B cell (primary cell): ENCODE measurements around the gene PLAAT4. TPM values are rescaled to one million over a fixed set of nuclear protein-coding genes. Genes with fewer than 3 reads are reported as not detected.

Experiments used
- ATAC-seq: fragments of 200-7000 bp; cut with Tn5 transposase; one replicate; pipeline ENCODE4 v1.10.0; 2021; ENCODE audit warnings: low read depth, mild to moderate bottlenecking, moderate number of reproducible peaks, moderate library complexity
- CTCF ChIA-PET: fragments of 350-600 bp; sonication (Branson Sonifier 250); formaldehyde crosslinking; loops from one replicate; lab custom pipeline; 2021; ENCODE audit warnings: antibody characterized with exemption, inconsistent platforms; lab: Charles Lee
- POLR2A ChIA-PET: fragments of 350-600 bp; sonication (Branson Sonifier 250); formaldehyde crosslinking; loops from one replicate; lab custom pipeline; 2021; ENCODE audit warnings: antibody characterized with exemption; lab: Charles Lee
- DNase-seq: peaks from one replicate; pipeline ENCODE4 v3.0.0; 2013
- H2AFZ ChIP-seq: 2 replicates; pipeline ENCODE4 v1.6.1; 2012; ENCODE audit warnings: mild to moderate bottlenecking, low read depth, low read length; ENCODE audit not compliant: insufficient read depth, poor library complexity, severe bottlenecking
- H3K27ac ChIP-seq, 2 donors: 1 replicate in 1 of 2; 2 replicates in 1 of 2; pipeline ENCODE4 v1.5.1; 2012 to 2013; ENCODE audit warnings: low read length in 2 of 2, mild to moderate bottlenecking in 2 of 2, moderate library complexity in 1 of 2
- H3K27me3 ChIP-seq, 4 experiments: fragments of 200-600 bp in 1 of 4; sonication (generic) in 1 of 4; replicated peaks in 1 of 4; 1 replicate in 2 of 4; 2 replicates in 2 of 4; pipeline versions ENCODE4 v1.6.1 to v1.7.0; 2013 to 2016; ENCODE audit warnings: low read length in 3 of 4, mild to moderate bottlenecking in 2 of 4, mixed read lengths in 1 of 4, moderate library complexity in 1 of 4; ENCODE audit not compliant: insufficient read depth in 4 of 4, control insufficient read depth in 3 of 4; ENCODE audit errors: control extremely low read depth in 1 of 4
- H3K36me3 ChIP-seq, 2 experiments: replicated peaks in 1 of 2; 1 replicate in 1 of 2; 2 replicates in 1 of 2; pipeline versions ENCODE4 v1.6.1 to v1.7.1; 2013; ENCODE audit warnings: low read length in 1 of 2; ENCODE audit not compliant: insufficient read depth in 2 of 2, control insufficient read depth in 1 of 2; ENCODE audit errors: control extremely low read depth in 1 of 2, extremely low read depth in 1 of 2
- H3K4me1 ChIP-seq, 2 donors: fragments of 200-600 bp in 1 of 2; sonication (generic) in 1 of 2; 1 replicate in 1 of 2; 2 replicates in 1 of 2; pipeline versions ENCODE4 v1.5.1 to v1.6.1; 2013 to 2017; ENCODE audit warnings: low read length in 2 of 2; ENCODE audit not compliant: control insufficient read depth in 2 of 2, insufficient read depth in 2 of 2
- H3K4me2 ChIP-seq: replicated peaks from 2 replicates; pipeline ENCODE3; 2012; ENCODE audit warnings: mild to moderate bottlenecking, low read depth, low read length; ENCODE audit not compliant: poor library complexity, severe bottlenecking
- H3K4me3 ChIP-seq, 5 experiments: fragments of 200-600 bp in 1 of 5; sonication (generic) in 1 of 5; 1 replicate in 3 of 5; 2 replicates in 2 of 5; pipeline versions ENCODE4 v1.5.1 to v1.7.0; 2011 to 2016; ENCODE audit warnings: low read length in 4 of 5, mild to moderate bottlenecking in 4 of 5, low read depth in 2 of 5, control low read depth in 1 of 5, moderate library complexity in 1 of 5; ENCODE audit not compliant: insufficient read depth in 1 of 5; ENCODE audit errors: control extremely low read depth in 1 of 5, extremely low read depth in 1 of 5
- H3K79me2 ChIP-seq: fragments of 200-600 bp; sonication (generic); one replicate; pipeline ENCODE4 v1.6.0; 2016; ENCODE audit warnings: low read length; ENCODE audit not compliant: control insufficient read depth, insufficient read depth
- H3K9ac ChIP-seq: fragments of 200-600 bp; sonication (generic); 2 replicates; pipeline ENCODE4 v1.6.1; 2017; ENCODE audit warnings: mild to moderate bottlenecking, low read length, moderate library complexity
- H3K9me3 ChIP-seq, 3 donors: one replicate each; pipeline versions ENCODE4 v1.6.1 to v1.7.1; 2013; ENCODE audit warnings: low read length in 2 of 3; ENCODE audit not compliant: control insufficient read depth in 2 of 3, insufficient read depth in 1 of 3; ENCODE audit errors: control extremely low read depth in 1 of 3
- H4K20me1 ChIP-seq: 2 replicates; pipeline ENCODE4 v1.6.0; 2012; ENCODE audit warnings: mild to moderate bottlenecking, low read length; ENCODE audit not compliant: insufficient read depth, control insufficient read depth, poor library complexity, severe bottlenecking
- H3K27ac Mint-ChIP-seq: one replicate; pipeline ENCODE4 v1.8.0; 2021; ENCODE audit warnings: mixed read lengths
- H3K27me3 Mint-ChIP-seq: one replicate; pipeline ENCODE4 v1.8.0; 2021; ENCODE audit warnings: mixed read lengths
- H3K4me1 Mint-ChIP-seq: one replicate; pipeline ENCODE4 v1.8.0; 2021; ENCODE audit warnings: mixed read lengths
- H3K4me3 Mint-ChIP-seq: one replicate; pipeline ENCODE4 v1.8.0; 2021; ENCODE audit warnings: mixed read lengths
- H3K9me3 Mint-ChIP-seq: one replicate; pipeline ENCODE4 v1.8.0; 2022; ENCODE audit warnings: mixed read lengths; ENCODE audit not compliant: insufficient read depth
- EZH2 ChIP-seq: IDR thresholded peaks from 2 replicates; pipeline ENCODE4 v1.6.1; 2012; ENCODE audit warnings: borderline replicate concordance, low read depth, mild to moderate bottlenecking, moderate library complexity, low read length; ENCODE audit not compliant: insufficient read depth, poor library complexity, severe bottlenecking
- WGBS: methylation state at CpG from one replicate; pipeline ENCODE4 v1.1.5; 2013; ENCODE audit warnings: missing lambda C conversion rate; ENCODE audit not compliant: insufficient coverage; 5-methylcytosine and 5-hydroxymethylcytosine counted together
- intact Hi-C: fragments of 100-400 bp; cut with micrococcal nuclease; formaldehyde crosslinking; loops from one replicate; pipeline ENCODE4 v1.10.0; 2022
- polyA plus RNA-seq: library from polyadenylated mRNA; depleted of rRNA; stranded (reverse); fragments of >200 nt; gene quantifications from 2 replicates; pipeline ENCODE4 v1.2.3, GENCODE V29; 2012
- total RNA-seq, 2 donors: library from RNA; stranded (reverse); fragments of 120-200 nt in 1 of 2; gene quantifications; 1 replicate in 1 of 2; 2 replicates in 1 of 2; pipeline versions ENCODE4 v1.2.3 to v1.2.4, GENCODE V29; 2013 to 2022
- TF ChIP-seq, protein P1 (sequence below): fragments of 200-600 bp; IDR thresholded peaks from one replicate; pipeline ENCODE4 v1.8.0; 2022; ENCODE audit warnings: antibody characterized with exemption, mild to moderate bottlenecking

PLAAT4 gene
- total and polyA plus RNA-seq, 2 donors (not counting 1 experiment from before 2014, with no cell fraction given) = 13.1 to 35.0 TPM

- Histone ChIP-seq H3K9me3 (peaks cover 0 to 2% (median 0%) of the 10 kb centered on the region in 3 donors), H3K36me3 (no peaks in the 10 kb centered on the region), H3K27me3 (peaks cover 0 to 28% (median 20%) of the 10 kb centered on the region in 4 experiments), H3K4me3 (peak overlapping the region in 1 of 5 experiments; percentile 6), H3K4me1 (peaks cover 0 to 7% of the 10 kb centered on the region in 2 donors), H3K4me2 (peak overlapping the region; percentile 35), H3K9ac (no peak overlapping the region), H4K20me1 (no peaks in the 10 kb centered on the region), H3K79me2 (no peaks in the 10 kb centered on the region), H2AFZ (peak overlapping the region; percentile 22), H3K27ac (no peak overlapping the region)
- ATAC-seq (no peak), DNase-seq (no peak)
- Mint-ChIP-seq H3K4me1 (peaks cover 11% of the 10 kb centered on the region), H3K9me3 (peaks cover 2% of the 10 kb centered on the region), H3K27me3 (peaks cover 62% of the 10 kb centered on the region), H3K4me3 (no peak overlapping the region), H3K27ac (no peak overlapping the region)
- ChIA-PET POLR2A (no interaction called here), CTCF (interaction anchor here (1.1 to 3.7 kb wide), 2 partner anchors 10 to 13 kb away, joined by 3 to 25 read pairs; no protein-coding TSS in a partner anchor)
- intact Hi-C loops = no loop called here
- TF ChIP-seq EZH2 = no peak
- TF ChIP-seq, protein P1, sequence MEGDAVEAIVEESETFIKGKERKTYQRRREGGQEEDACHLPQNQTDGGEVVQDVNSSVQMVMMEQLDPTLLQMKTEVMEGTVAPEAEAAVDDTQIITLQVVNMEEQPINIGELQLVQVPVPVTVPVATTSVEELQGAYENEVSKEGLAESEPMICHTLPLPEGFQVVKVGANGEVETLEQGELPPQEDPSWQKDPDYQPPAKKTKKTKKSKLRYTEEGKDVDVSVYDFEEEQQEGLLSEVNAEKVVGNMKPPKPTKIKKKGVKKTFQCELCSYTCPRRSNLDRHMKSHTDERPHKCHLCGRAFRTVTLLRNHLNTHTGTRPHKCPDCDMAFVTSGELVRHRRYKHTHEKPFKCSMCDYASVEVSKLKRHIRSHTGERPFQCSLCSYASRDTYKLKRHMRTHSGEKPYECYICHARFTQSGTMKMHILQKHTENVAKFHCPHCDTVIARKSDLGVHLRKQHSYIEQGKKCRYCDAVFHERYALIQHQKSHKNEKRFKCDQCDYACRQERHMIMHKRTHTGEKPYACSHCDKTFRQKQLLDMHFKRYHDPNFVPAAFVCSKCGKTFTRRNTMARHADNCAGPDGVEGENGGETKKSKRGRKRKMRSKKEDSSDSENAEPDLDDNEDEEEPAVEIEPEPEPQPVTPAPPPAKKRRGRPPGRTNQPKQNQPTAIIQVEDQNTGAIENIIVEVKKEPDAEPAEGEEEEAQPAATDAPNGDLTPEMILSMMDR = no peak
- 5% methylated on average over 12 of the region's 13 CpGs for WGBS
Measured at GRCh38 chr11:63491240-63491587, 45.4 kb upstream of the PLAAT4 start.

DNA sequence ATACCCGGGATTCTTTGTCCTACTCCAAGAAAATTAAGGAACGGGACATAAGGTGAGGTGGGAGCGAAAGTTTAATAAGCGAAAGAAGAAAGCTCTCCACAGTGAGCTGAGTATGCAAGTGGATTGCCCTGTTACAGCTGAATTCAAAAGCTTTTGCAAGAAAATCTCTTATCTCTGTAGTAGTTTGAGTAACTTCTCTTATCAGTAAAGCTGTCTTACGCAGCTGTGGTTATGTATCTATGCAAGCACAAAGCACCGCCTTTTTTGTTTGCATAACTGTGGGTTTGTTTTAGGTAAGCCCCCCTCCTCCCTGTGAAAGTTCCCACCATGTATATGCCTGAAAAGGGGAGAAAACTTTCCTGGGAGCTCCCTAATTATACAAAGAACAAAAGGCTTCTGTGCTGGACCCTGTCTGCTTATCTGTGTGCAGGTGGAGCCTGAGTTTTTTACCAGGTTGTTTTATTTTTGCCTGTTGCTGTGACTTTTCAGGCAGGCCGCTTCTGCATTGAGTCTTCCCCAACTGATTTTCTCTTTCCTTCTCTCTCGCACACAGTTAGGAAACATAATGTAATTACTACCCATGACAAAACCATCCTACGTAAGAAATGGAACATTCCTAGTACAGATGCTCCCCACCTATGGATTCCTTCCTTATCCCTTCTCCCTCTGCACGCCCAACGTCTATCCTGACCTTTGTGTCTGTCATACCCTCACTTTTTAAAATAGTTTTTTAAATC lies 44.8 kb upstream of the PLAAT4 start:
- intact Hi-C loops = no loop called here

More for the DNA sequence above, 44.8 kb upstream of the PLAAT4 start:
- peaks cover 0 to 7% of the 10 kb centered on the region in 2 donors for H3K4me1 ChIP-seq
- H3K9ac ChIP-seq = no peak overlapping the region
- no peak overlapping the region for H3K27ac ChIP-seq
- peaks cover 0 to 2% (median 0%) of the 10 kb centered on the region in 3 donors for H3K9me3 ChIP-seq
- 78% methylated on average over 7 of the region's 11 CpGs for WGBS
- H3K4me2 ChIP-seq = no peak overlapping the region
- no peaks in the 10 kb centered on the region for H4K20me1 ChIP-seq
- no peak for TF ChIP-seq EZH2
- TF ChIP-seq, protein P1 = no peak
- H2AFZ ChIP-seq = no peak overlapping the region
- Mint-ChIP-seq H3K4me1 (peaks cover 11% of the 10 kb centered on the region), H3K9me3 (peaks cover 2% of the 10 kb centered on the region), H3K27me3 (peaks cover 63% of the 10 kb centered on the region), H3K27ac (no peak overlapping the region), H3K4me3 (no peak overlapping the region)
- ATAC-seq (no peak), DNase-seq (no peak)
- ChIA-PET POLR2A (no interaction called here), CTCF (interaction anchor here (3.7 kb wide), 1 partner anchor 13 kb away, joined by 25 read pairs; no protein-coding TSS in a partner anchor)
- peaks cover 0 to 28% (median 20%) of the 10 kb centered on the region in 4 experiments for H3K27me3 ChIP-seq
- no peaks in the 10 kb centered on the region for H3K79me2 ChIP-seq
- H3K4me3 ChIP-seq = peak overlapping the region in 1 of 5 experiments; percentile 6
- H3K36me3 ChIP-seq = no peaks in the 10 kb centered on the region
